Measurements from ENCODE around the gene LY6G6C.

LY6G6C gene

GRCh38 chr6:31676904-31677303 lies 44.6 kb downstream of the LY6G6C start:
- no peak for DNase-seq

- no peak for DNase-seq
Measured at GRCh38 chr6:31676322-31676903, 45.1 kb downstream of the LY6G6C start.

GRCh38 chr6:31669676-31670075 lies 51.9 kb downstream of the LY6G6C start, which contains the start of gene LY6G5B:
LY6G5B (plus strand) TSS chr6:31669976; CDS start chr6:31670951, 975 bp downstream.
- DNase-seq, result no peak

Data from SIG-M5 (cell line).